Measurements from ENCODE around the gene TMEM132D. TPM values are rescaled to one million over a fixed set of nuclear protein-coding genes. Genes with fewer than 3 reads are reported as not detected.

TMEM132D gene
- total and polyA plus RNA-seq, 2 donors from 2014 or later, result 0.13 TPM; not detected in 1

- Histone ChIP-seq H3K36me3 (ENCODE audit: control insufficient read depth in 2 of 3, insufficient read depth in 3 of 3, low read length in 3 of 3) (no peaks in the 10 kb centered on the region), H3K27ac (ENCODE audit: low read depth in 2 of 2, low read length in 2 of 2) (no peak overlapping the region), H3K9ac (ENCODE audit: low read length in 3 of 3) (no peak overlapping the region), H3K9me3 (ENCODE audit: control insufficient read depth in 2 of 3, insufficient read depth in 1 of 3, low read length in 3 of 3) (no peaks in the 10 kb centered on the region), H3K27me3 (ENCODE audit: control insufficient read depth, insufficient read depth, low read length) (no peaks in the 10 kb centered on the region), H3K4me1 (ENCODE audit: control insufficient read depth in 2 of 3, insufficient read depth in 2 of 3, low read depth in 1 of 3, low read length in 3 of 3) (no peaks in the 10 kb centered on the region), H3K4me3 (ENCODE audit: low read length in 3 of 3) (no peak overlapping the region)
- FAIRE-seq (no peak), DNase-seq (no peak)
- TF ChIP-seq CTCF (IDR thresholded peaks at IDR 0.05; ENCODE audit: borderline replicate concordance, extremely low read depth, insufficient read depth), result no peak
- intact Hi-C loops (cut with DNase I), result no loop called here
Measured at GRCh38 chr12:129200576-129200975, 703.2 kb downstream of the TMEM132D start.

GRCh38 chr12:129196927-129197326 lies 706.9 kb downstream of the TMEM132D start:
- no peaks in the 10 kb centered on the region for H3K27me3 ChIP-seq (ENCODE audit: control insufficient read depth, insufficient read depth, low read length)
- H3K4me3 ChIP-seq (ENCODE audit: low read length in 3 of 3), result no peak overlapping the region
- no peak overlapping the region for H3K27ac ChIP-seq (ENCODE audit: low read depth in 2 of 2, low read length in 2 of 2)
- no peak for DNase-seq
- H3K9ac ChIP-seq (ENCODE audit: low read length in 3 of 3), result no peak overlapping the region
- no peaks in the 10 kb centered on the region for H3K36me3 ChIP-seq (ENCODE audit: control insufficient read depth in 2 of 3, insufficient read depth in 3 of 3, low read length in 3 of 3)
- TF ChIP-seq CTCF (IDR thresholded peaks at IDR 0.05; ENCODE audit: borderline replicate concordance, extremely low read depth, insufficient read depth), result no peak
- H3K4me1 ChIP-seq (ENCODE audit: control insufficient read depth in 2 of 3, insufficient read depth in 2 of 3, low read depth in 1 of 3, low read length in 3 of 3), result no peaks in the 10 kb centered on the region
- intact Hi-C loops (cut with DNase I), result no loop called here
- no peak for FAIRE-seq
- H3K9me3 ChIP-seq (ENCODE audit: control insufficient read depth in 2 of 3, insufficient read depth in 1 of 3, low read length in 3 of 3), result peaks cover 0 to 4% (median 2%) of the 10 kb centered on the region in 3 donors

GRCh38 chr12:129195081-129195480 lies 708.7 kb downstream of the TMEM132D start:
- TF ChIP-seq CTCF (IDR thresholded peaks at IDR 0.05; ENCODE audit: borderline replicate concordance, extremely low read depth, insufficient read depth), result no peak
- FAIRE-seq (no peak), DNase-seq (no peak)
- peaks cover 0 to 4% (median 2%) of the 10 kb centered on the region in 3 donors for H3K9me3 ChIP-seq (ENCODE audit: control insufficient read depth in 2 of 3, insufficient read depth in 1 of 3, low read length in 3 of 3)
- intact Hi-C loops (cut with DNase I), result no loop called here
- no peaks in the 10 kb centered on the region for H3K27me3 ChIP-seq (ENCODE audit: control insufficient read depth, insufficient read depth, low read length)
- H3K4me1 ChIP-seq (ENCODE audit: control insufficient read depth in 2 of 3, insufficient read depth in 2 of 3, low read depth in 1 of 3, low read length in 3 of 3), result no peaks in the 10 kb centered on the region
- H3K27ac ChIP-seq (ENCODE audit: low read depth in 2 of 2, low read length in 2 of 2), result no peak overlapping the region
- H3K36me3 ChIP-seq (ENCODE audit: control insufficient read depth in 2 of 3, insufficient read depth in 3 of 3, low read length in 3 of 3), result no peaks in the 10 kb centered on the region
- no peak overlapping the region for H3K9ac ChIP-seq (ENCODE audit: low read length in 3 of 3)
- no peak overlapping the region for H3K4me3 ChIP-seq (ENCODE audit: low read length in 3 of 3)

DNA sequence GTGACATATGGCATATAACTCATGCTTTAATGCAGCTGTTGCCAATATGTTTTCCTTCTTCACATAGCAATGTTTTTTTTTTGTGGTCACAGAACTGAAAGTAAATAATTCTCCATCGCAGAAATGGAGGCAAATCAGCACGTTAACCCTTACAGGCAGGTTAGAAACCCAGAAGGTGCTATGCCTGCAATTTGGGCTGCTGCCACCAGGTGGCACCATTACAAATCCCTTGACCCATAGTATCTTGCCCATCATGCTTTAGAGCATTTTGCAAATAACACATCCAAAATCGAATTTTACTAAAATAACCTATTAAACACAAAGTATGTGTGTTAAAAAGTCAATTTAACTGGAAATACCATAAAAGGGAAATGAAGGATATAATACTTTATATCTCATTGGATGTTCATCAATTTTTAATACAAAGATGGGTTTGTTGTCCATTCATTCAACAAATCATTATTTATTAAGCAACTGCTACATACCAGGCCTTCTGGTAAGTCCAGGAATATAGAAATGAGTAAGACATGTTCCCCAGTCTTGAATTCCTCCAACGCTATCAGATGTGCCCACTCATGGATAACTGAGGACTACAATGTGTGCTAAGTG lies 710.5 kb downstream of the TMEM132D start:
- DNase-seq (no peak), FAIRE-seq (no peak)
- H3K9ac ChIP-seq (ENCODE audit: low read length in 3 of 3), result no peak overlapping the region
- no peak overlapping the region for H3K27ac ChIP-seq (ENCODE audit: low read depth in 2 of 2, low read length in 2 of 2)
- H3K9me3 ChIP-seq (ENCODE audit: control insufficient read depth in 2 of 3, insufficient read depth in 1 of 3, low read length in 3 of 3), result peaks cover 0 to 4% (median 2%) of the 10 kb centered on the region in 3 donors
- TF ChIP-seq CTCF (IDR thresholded peaks at IDR 0.05; ENCODE audit: borderline replicate concordance, extremely low read depth, insufficient read depth), result peak; percentile 23
- intact Hi-C loops (cut with DNase I), result no loop called here
- H3K4me1 ChIP-seq (ENCODE audit: control insufficient read depth in 2 of 3, insufficient read depth in 2 of 3, low read depth in 1 of 3, low read length in 3 of 3), result no peaks in the 10 kb centered on the region
- H3K27me3 ChIP-seq (ENCODE audit: control insufficient read depth, insufficient read depth, low read length), result no peaks in the 10 kb centered on the region
- no peak overlapping the region for H3K4me3 ChIP-seq (ENCODE audit: low read length in 3 of 3)
- no peaks in the 10 kb centered on the region for H3K36me3 ChIP-seq (ENCODE audit: control insufficient read depth in 2 of 3, insufficient read depth in 3 of 3, low read length in 3 of 3)

All from kidney (tissue), 14 donors.